Endodermal cell (in vitro differentiated cells): ENCODE data around the gene GSTM5. TPM values are rescaled to one million over a fixed set of nuclear protein-coding genes. Genes with fewer than 3 reads are reported as not detected.
"Not testable (repeated sequence)": the region's sequence is repeated elsewhere in the genome, so short reads cannot be mapped to it uniquely, and the experiment has no call there.

Source experiments
- DNase-seq: peaks from one replicate; pipeline ENCODE4 v3.0.0-alpha.2; 2017
- H3K27ac ChIP-seq: 2 replicates; pipeline ENCODE4 v1.5.1; 2013; ENCODE audit warnings: mild to moderate bottlenecking, low read depth, low read length, moderate library complexity
- H3K27me3 ChIP-seq: 2 replicates; pipeline ENCODE4 v1.6.1; 2013; ENCODE audit warnings: mild to moderate bottlenecking, low read length, moderate library complexity; ENCODE audit not compliant: insufficient read depth, control insufficient read depth, poor library complexity, severe bottlenecking
- H3K36me3 ChIP-seq: 2 replicates; pipeline ENCODE4 v1.7.0; 2013; ENCODE audit warnings: mild to moderate bottlenecking, low read length, moderate library complexity; ENCODE audit not compliant: control insufficient read depth, insufficient read depth
- H3K4me1 ChIP-seq: one replicate; pipeline ENCODE4 v1.7.0; 2013; ENCODE audit warnings: low read length; ENCODE audit not compliant: control insufficient read depth, insufficient read depth
- H3K4me3 ChIP-seq: 2 replicates; pipeline ENCODE4 v1.5.1; 2013; ENCODE audit warnings: mild to moderate bottlenecking, low read length, moderate library complexity
- H3K9ac ChIP-seq: 2 replicates; pipeline ENCODE4 v1.6.1; 2013; ENCODE audit warnings: mild to moderate bottlenecking, low read length, moderate library complexity; ENCODE audit not compliant: poor library complexity, severe bottlenecking; ENCODE audit errors: extremely low read depth
- H3K9me3 ChIP-seq: 2 replicates; pipeline ENCODE4 v1.6.1; 2013; ENCODE audit warnings: mild to moderate bottlenecking, low read length, moderate library complexity; ENCODE audit not compliant: control insufficient read depth
- H3K27ac Mint-ChIP-seq: 2 replicates; pipeline ENCODE4 v1.8.0; 2020; ENCODE audit warnings: mixed read lengths
- H3K27me3 Mint-ChIP-seq: 2 replicates; pipeline ENCODE4 v1.8.0; 2021; ENCODE audit warnings: mild to moderate bottlenecking, mixed read lengths; ENCODE audit not compliant: insufficient read depth
- H3K36me3 Mint-ChIP-seq: 2 replicates; pipeline ENCODE4 v1.8.0; 2020; ENCODE audit warnings: low read depth, mixed read lengths
- H3K4me1 Mint-ChIP-seq: 2 replicates; pipeline ENCODE4 v1.8.0; 2020; ENCODE audit warnings: mixed read lengths
- H3K4me3 Mint-ChIP-seq: 2 replicates; pipeline ENCODE4 v1.8.0; 2020; ENCODE audit warnings: mild to moderate bottlenecking, moderate library complexity, mixed read lengths
- H3K9me3 Mint-ChIP-seq: 2 replicates; pipeline ENCODE4 v1.8.0; 2020; ENCODE audit warnings: mild to moderate bottlenecking, mixed read lengths
- CTCF ChIP-seq: fragments of 200-600 bp; sonication (generic); conservative IDR thresholded peaks from 2 replicates; pipeline ENCODE4 v1.5.0; 2021; ENCODE audit warnings: antibody characterized with exemption, mild to moderate bottlenecking
- WGBS, 2 experiments: methylation state at CpG; one replicate each; pipeline versions ENCODE4 v1.1.5 to v1.1.7; 2013; ENCODE audit warnings: missing lambda C conversion rate in 2 of 2, mixed read lengths in 1 of 2; ENCODE audit not compliant: insufficient coverage in 1 of 2, insufficient read length in 1 of 2; 5-methylcytosine and 5-hydroxymethylcytosine counted together
- total RNA-seq, 2 donors: library from RNA; stranded (reverse); fragmentation: NEBNext Ultra II Directional in 1 of 2; extraction: Animal tissue kit (Norgen Biotek cat#: 25700) in 1 of 2; gene quantifications; 2 replicates in 1 of 2; 3 replicates in 1 of 2; pipeline ENCODE4 v1.2.1, GENCODE V29; 2021

Gene GSTM5
- total RNA-seq, 2 donors from 2014 or later, result 0.13 to 0.70 TPM

GRCh38 chr1:109668123-109668775, 43.8 kb upstream of the GSTM5 start:
- peaks cover 10% of the 10 kb centered on the region for H3K36me3 Mint-ChIP-seq
- Histone ChIP-seq H3K9ac (no peak overlapping the region), H3K27ac (no peak overlapping the region)

GRCh38 chr1:109669246-109669948, 42.7 kb upstream of the GSTM5 start:
- H3K9me3 ChIP-seq, result no peaks in the 10 kb centered on the region
- no peak overlapping the region for H3K9ac ChIP-seq
- Mint-ChIP-seq H3K9me3 (no peaks in the 10 kb centered on the region), H3K27ac (no peak overlapping the region), H3K27me3 (peaks cover 4% of the 10 kb centered on the region), H3K4me3 (no peak overlapping the region), H3K4me1 (peaks cover 6% of the 10 kb centered on the region), H3K36me3 (peaks cover 12% of the 10 kb centered on the region)
- no peaks in the 10 kb centered on the region for H3K36me3 ChIP-seq
- no peak overlapping the region for H3K4me3 ChIP-seq
- no peaks in the 10 kb centered on the region for H3K27me3 ChIP-seq
- no peak for DNase-seq
- peaks cover 5% of the 10 kb centered on the region for H3K4me1 ChIP-seq
- 95 to 96% methylated on average over 15 to 22 of the region's 22 CpGs for WGBS, 2 experiments
- TF ChIP-seq CTCF, result no peak
- H3K27ac ChIP-seq, result no peak overlapping the region

More at GRCh38 chr1:109668123-109668775, 43.8 kb upstream of the GSTM5 start:
- DNase-seq, result no peak
- no peaks in the 10 kb centered on the region for H3K36me3 ChIP-seq
- 32 to 56% methylated on average over 8 to 26 of the region's 26 CpGs for WGBS, 2 experiments
- Mint-ChIP-seq H3K4me3 (peak overlapping the region; percentile 62), H3K9me3 (no peaks in the 10 kb centered on the region), H3K27ac (no peak overlapping the region), H3K27me3 (peaks cover 4% of the 10 kb centered on the region), H3K4me1 (peaks cover 6% of the 10 kb centered on the region)
- peak overlapping the region; percentile 70 for H3K4me3 ChIP-seq
- H3K27me3 ChIP-seq, result no peaks in the 10 kb centered on the region
- H3K4me1 ChIP-seq, result peaks cover 5% of the 10 kb centered on the region
- H3K9me3 ChIP-seq, result no peaks in the 10 kb centered on the region
- no peak for TF ChIP-seq CTCF

GRCh38 chr1:109669949-109670302, 42.1 kb upstream of the GSTM5 start:
- not testable (repeated sequence) for H3K9me3 Mint-ChIP-seq, H3K27ac Mint-ChIP-seq, H3K27ac ChIP-seq, H3K9me3 ChIP-seq, H3K4me1 ChIP-seq, H3K4me3 Mint-ChIP-seq, H3K4me3 ChIP-seq, DNase-seq, H3K27me3 ChIP-seq, H3K27me3 Mint-ChIP-seq, H3K4me1 Mint-ChIP-seq, H3K9ac ChIP-seq, H3K36me3 ChIP-seq
- peaks cover 12% of the 10 kb centered on the region for H3K36me3 Mint-ChIP-seq
- WGBS, 2 experiments, result 90 to 96% methylated on average over 3 to 4 of the region's 5 CpGs
